GM12874 (cell line): ENCODE measurements around the gene NF2.

Experiments
- TF ChIP-seq, protein P1 (sequence below): IDR thresholded peaks from 2 replicates; pipeline ENCODE4 v1.5.1; 2011; ENCODE audit warnings: low read depth, mild to moderate bottlenecking, control low read depth, low read length, moderate library complexity; ENCODE audit not compliant: insufficient read depth

NF2 gene

DNA sequence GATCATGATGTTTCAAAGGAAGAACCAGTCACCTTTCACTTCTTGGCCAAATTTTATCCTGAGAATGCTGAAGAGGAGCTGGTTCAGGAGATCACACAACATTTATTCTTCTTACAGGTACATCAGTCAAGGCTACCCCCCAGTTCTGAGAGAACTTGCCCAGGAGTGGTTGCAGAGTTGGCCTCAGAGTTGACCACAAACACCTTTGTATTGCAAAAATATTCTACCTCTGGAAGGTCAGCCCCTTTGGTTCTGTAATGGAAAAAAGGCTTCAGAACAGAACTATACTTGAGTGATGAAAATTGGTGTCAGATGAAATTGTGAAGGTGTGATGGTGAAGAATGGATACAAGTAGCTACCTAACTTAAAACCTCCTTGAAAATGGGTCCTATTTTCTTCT, 35.7 kb downstream of the NF2 start:
- TF ChIP-seq, protein P1, sequence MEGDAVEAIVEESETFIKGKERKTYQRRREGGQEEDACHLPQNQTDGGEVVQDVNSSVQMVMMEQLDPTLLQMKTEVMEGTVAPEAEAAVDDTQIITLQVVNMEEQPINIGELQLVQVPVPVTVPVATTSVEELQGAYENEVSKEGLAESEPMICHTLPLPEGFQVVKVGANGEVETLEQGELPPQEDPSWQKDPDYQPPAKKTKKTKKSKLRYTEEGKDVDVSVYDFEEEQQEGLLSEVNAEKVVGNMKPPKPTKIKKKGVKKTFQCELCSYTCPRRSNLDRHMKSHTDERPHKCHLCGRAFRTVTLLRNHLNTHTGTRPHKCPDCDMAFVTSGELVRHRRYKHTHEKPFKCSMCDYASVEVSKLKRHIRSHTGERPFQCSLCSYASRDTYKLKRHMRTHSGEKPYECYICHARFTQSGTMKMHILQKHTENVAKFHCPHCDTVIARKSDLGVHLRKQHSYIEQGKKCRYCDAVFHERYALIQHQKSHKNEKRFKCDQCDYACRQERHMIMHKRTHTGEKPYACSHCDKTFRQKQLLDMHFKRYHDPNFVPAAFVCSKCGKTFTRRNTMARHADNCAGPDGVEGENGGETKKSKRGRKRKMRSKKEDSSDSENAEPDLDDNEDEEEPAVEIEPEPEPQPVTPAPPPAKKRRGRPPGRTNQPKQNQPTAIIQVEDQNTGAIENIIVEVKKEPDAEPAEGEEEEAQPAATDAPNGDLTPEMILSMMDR, result no peak

GRCh38 chr22:29641042-29641699, 37.7 kb downstream of the NF2 start:
- TF ChIP-seq, protein P1, result no peak

DNA sequence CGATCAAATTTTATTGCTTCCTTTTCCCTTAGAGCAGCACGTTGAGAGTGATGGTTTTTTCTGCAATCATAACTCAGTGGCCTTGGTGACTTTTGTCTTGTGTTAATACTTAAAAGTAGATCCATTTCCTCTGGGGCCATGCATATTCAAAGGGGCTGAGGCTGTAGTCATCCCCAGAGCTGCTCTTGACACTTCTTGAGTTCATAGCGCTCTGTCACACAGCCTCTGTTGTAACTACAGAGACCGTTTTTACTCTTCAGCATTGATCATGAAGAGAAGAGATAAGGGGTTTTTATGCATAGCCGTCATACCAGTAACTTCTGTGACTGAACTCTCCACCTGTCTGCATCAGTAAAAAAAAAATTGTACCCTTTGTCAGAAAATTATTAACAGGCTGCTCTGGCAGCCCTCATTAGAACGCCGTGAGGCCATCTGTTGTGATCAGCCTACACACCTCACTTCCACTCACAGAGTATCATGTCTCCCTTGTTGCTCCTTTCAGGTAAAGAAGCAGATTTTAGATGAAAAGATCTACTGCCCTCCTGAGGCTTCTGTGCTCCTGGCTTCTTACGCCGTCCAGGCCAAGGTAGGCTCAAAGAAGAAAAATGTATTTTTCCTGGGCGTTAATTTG, 38.4 kb downstream of the NF2 start:
- TF ChIP-seq, protein P1, result no peak

- TF ChIP-seq, protein P1, result no peak
Observed at GRCh38 chr22:29642694-29643093, 39.3 kb downstream of the NF2 start.

- TF ChIP-seq, protein P1, result no peak
Observed at GRCh38 chr22:29647954-29648737, 44.7 kb downstream of the NF2 start.

DNA sequence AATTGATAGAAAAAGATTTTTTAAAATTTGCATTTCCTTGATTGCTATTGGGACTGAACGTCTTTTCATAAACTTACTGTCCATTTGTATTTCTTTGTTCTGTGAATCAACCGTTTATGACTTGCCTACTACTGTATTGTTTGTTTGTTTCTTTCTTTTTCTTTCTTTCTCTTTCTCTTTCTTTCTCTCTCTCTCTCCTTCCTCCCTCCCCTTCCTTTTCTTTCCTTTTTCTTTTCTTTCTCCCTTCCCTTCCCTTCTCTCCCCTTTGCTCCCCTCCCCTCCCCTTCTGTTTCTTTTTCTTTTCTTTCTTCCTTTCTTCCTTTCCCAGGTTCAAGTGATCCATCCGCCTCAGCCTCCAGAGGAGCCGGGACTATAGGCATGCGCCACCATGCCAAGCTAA, 46.9 kb downstream of the NF2 start:
- TF ChIP-seq, protein P1, result no peak

GRCh38 chr22:29651652-29652051, 48.2 kb downstream of the NF2 start:
- TF ChIP-seq, protein P1, result no peak
